CD14-positive monocyte (primary cell): ENCODE data around the gene RNF187. TPM values are rescaled to one million over a fixed set of nuclear protein-coding genes. Genes with fewer than 3 reads are reported as not detected.
A peak's percentile ranks its signal among the peaks of the same experiment; 100 is the strongest.

Source experiments
- DNase-seq, 3 donors: peaks; one replicate each; pipeline ENCODE4 v3.0.0-alpha.2; 2011 to 2022
- H2AFZ ChIP-seq: 2 replicates; pipeline ENCODE4 v1.6.0; 2012; ENCODE audit warnings: mild to moderate bottlenecking, low read depth, low read length, inconsistent platforms; ENCODE audit not compliant: insufficient read depth, poor library complexity, severe bottlenecking
- H3K27ac ChIP-seq, 2 donors: 1 replicate in 1 of 2; 2 replicates in 1 of 2; pipeline ENCODE4 v1.5.1; 2012 to 2013; ENCODE audit warnings: low read length in 2 of 2, control low read depth in 1 of 2, inconsistent platforms in 1 of 2, low read depth in 1 of 2, mild to moderate bottlenecking in 1 of 2
- H3K27me3 ChIP-seq, 2 donors: one replicate each; pipeline versions ENCODE4 v1.6.0 to v1.6.1; 2011 to 2013; ENCODE audit warnings: low read length in 2 of 2; ENCODE audit not compliant: control insufficient read depth in 2 of 2, insufficient read depth in 2 of 2
- H3K36me3 ChIP-seq, 2 donors: replicated peaks in 1 of 2; 1 replicate in 1 of 2; 2 replicates in 1 of 2; pipeline versions ENCODE4 v1.5.1 to v1.6.1; 2012 to 2013; ENCODE audit warnings: low read length in 2 of 2, control low read depth in 1 of 2, inconsistent platforms in 1 of 2, mild to moderate bottlenecking in 1 of 2; ENCODE audit not compliant: insufficient read depth in 2 of 2, control insufficient read depth in 1 of 2
- H3K4me1 ChIP-seq, 2 donors: 1 replicate in 1 of 2; 2 replicates in 1 of 2; pipeline versions ENCODE4 v1.5.1 to v1.6.1; 2012 to 2013; ENCODE audit warnings: low read length in 2 of 2, control low read depth in 1 of 2, inconsistent platforms in 1 of 2, mild to moderate bottlenecking in 1 of 2, moderate library complexity in 1 of 2; ENCODE audit not compliant: insufficient read depth in 2 of 2, control insufficient read depth in 1 of 2
- H3K4me2 ChIP-seq: replicated peaks from 2 replicates; pipeline ENCODE3; 2012; ENCODE audit warnings: low read length, moderate library complexity, mild to moderate bottlenecking; ENCODE audit not compliant: poor library complexity, severe bottlenecking; ENCODE audit errors: extremely low read depth
- H3K4me3 ChIP-seq, 3 experiments: fragments of 200-600 bp in 1 of 3; sonication (generic) in 1 of 3; replicated peaks in 1 of 3; 1 replicate in 2 of 3; 2 replicates in 1 of 3; pipeline ENCODE4 v1.5.1; 2011 to 2013; ENCODE audit warnings: low read length in 3 of 3, mild to moderate bottlenecking in 3 of 3, control low read depth in 2 of 3, low read depth in 2 of 3, inconsistent platforms in 1 of 3, moderate library complexity in 1 of 3
- H3K79me2 ChIP-seq: 2 replicates; pipeline ENCODE4 v1.6.0; 2012; ENCODE audit warnings: mild to moderate bottlenecking, control low read depth, inconsistent platforms, low read length, moderate library complexity; ENCODE audit not compliant: insufficient read depth
- H3K9ac ChIP-seq: 2 replicates; pipeline ENCODE4 v1.6.0; 2017; ENCODE audit warnings: low read length, mild to moderate bottlenecking; ENCODE audit not compliant: insufficient read depth, poor library complexity, severe bottlenecking
- H3K9me3 ChIP-seq, 2 donors: replicated peaks in 1 of 2; 1 replicate in 1 of 2; 2 replicates in 1 of 2; pipeline versions ENCODE4 v1.5.1 to v1.6.1; 2012 to 2013; ENCODE audit warnings: low read length in 2 of 2, control low read depth in 1 of 2; ENCODE audit not compliant: control insufficient read depth in 1 of 2, insufficient read depth in 1 of 2
- H4K20me1 ChIP-seq: 2 replicates; pipeline ENCODE4 v1.6.0; 2012; ENCODE audit warnings: mild to moderate bottlenecking, low read length, control low read depth, moderate library complexity; ENCODE audit not compliant: insufficient read depth
- H3K27ac Mint-ChIP-seq, 7 donors: one replicate each; pipeline ENCODE4 v1.8.0; 2020; ENCODE audit warnings: mild to moderate bottlenecking in 7 of 7, mixed read lengths in 7 of 7, moderate library complexity in 6 of 7, inconsistent platforms in 2 of 7
- H3K27me3 Mint-ChIP-seq, 3 donors: one replicate each; pipeline ENCODE4 v1.8.0; 2021 to 2022; ENCODE audit warnings: low read depth in 3 of 3, mild to moderate bottlenecking in 3 of 3, mixed read lengths in 3 of 3, moderate library complexity in 3 of 3, inconsistent platforms in 1 of 3
- H3K36me3 Mint-ChIP-seq, 2 donors: one replicate each; pipeline ENCODE4 v1.8.0; 2020; ENCODE audit warnings: mixed read lengths in 2 of 2, inconsistent platforms in 1 of 2, mild to moderate bottlenecking in 1 of 2
- H3K4me1 Mint-ChIP-seq: one replicate; pipeline ENCODE4 v1.8.0; 2020; ENCODE audit warnings: mild to moderate bottlenecking, mixed read lengths
- H3K4me3 Mint-ChIP-seq, 2 donors: one replicate each; pipeline ENCODE4 v1.8.0; 2020; ENCODE audit warnings: mild to moderate bottlenecking in 2 of 2, mixed read lengths in 2 of 2, moderate library complexity in 1 of 2
- H3K9me3 Mint-ChIP-seq, 7 donors: one replicate each; pipeline ENCODE4 v1.8.0; 2020 to 2022; ENCODE audit warnings: mixed read lengths in 7 of 7, mild to moderate bottlenecking in 6 of 7, moderate library complexity in 6 of 7, inconsistent platforms in 2 of 7
- WGBS: methylation state at CpG from one replicate; pipeline ENCODE4 v1.1.5; 2013; ENCODE audit warnings: missing lambda C conversion rate; ENCODE audit not compliant: insufficient coverage; 5-methylcytosine and 5-hydroxymethylcytosine counted together
- intact Hi-C, 2 donors: fragments of 100-400 bp; cut with micrococcal nuclease; formaldehyde crosslinking; loops; one replicate each; pipeline versions ENCODE4 v1.15.0 to v1.15.1; 2023
- polyA plus RNA-seq, 3 donors: library from polyadenylated mRNA; depleted of rRNA in 1 of 3; unstranded in 2 of 3; stranded (reverse) in 1 of 3; fragments of 300-500 nt in 2 of 3; fragments of >200 nt in 1 of 3; fragmentation: Illumina TruSeq in 2 of 3; gene quantifications; 1 replicate in 2 of 3; 2 replicates in 1 of 3; pipeline ENCODE4 v1.2.3, GENCODE V29; 2012 to 2021
- TF ChIP-seq, protein P1 (sequence below): fragments of 200-600 bp; IDR thresholded peaks from one replicate; pipeline ENCODE4 v1.8.0; 2022; ENCODE audit warnings: antibody characterized with exemption, mild to moderate bottlenecking

RNF187 gene
- polyA plus RNA-seq, 3 donors = 5.9 to 27.6 (median 24.6) TPM

DNA sequence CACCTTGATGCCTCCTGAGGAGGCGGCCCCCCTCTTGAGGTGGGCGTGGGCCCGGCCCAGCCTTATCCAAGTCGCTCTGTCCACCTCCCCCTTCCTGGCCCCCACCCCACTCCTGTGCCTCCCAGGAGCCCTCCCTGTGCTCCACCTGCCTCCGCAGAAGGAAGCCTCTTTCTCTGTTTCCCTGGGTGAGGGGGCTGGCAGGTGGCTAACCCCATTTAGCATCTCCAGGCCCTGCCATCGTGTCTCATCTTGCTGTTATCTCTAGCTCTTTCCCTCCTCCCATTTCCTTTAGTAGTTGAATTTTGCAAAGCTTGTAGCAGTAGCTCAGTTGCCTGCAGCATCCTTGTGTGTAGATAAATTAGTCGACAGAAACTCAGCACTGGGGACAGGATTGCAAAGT is 7.2 kb downstream of the RNF187 start:
- no peak overlapping the region for H3K4me3 Mint-ChIP-seq

DNA sequence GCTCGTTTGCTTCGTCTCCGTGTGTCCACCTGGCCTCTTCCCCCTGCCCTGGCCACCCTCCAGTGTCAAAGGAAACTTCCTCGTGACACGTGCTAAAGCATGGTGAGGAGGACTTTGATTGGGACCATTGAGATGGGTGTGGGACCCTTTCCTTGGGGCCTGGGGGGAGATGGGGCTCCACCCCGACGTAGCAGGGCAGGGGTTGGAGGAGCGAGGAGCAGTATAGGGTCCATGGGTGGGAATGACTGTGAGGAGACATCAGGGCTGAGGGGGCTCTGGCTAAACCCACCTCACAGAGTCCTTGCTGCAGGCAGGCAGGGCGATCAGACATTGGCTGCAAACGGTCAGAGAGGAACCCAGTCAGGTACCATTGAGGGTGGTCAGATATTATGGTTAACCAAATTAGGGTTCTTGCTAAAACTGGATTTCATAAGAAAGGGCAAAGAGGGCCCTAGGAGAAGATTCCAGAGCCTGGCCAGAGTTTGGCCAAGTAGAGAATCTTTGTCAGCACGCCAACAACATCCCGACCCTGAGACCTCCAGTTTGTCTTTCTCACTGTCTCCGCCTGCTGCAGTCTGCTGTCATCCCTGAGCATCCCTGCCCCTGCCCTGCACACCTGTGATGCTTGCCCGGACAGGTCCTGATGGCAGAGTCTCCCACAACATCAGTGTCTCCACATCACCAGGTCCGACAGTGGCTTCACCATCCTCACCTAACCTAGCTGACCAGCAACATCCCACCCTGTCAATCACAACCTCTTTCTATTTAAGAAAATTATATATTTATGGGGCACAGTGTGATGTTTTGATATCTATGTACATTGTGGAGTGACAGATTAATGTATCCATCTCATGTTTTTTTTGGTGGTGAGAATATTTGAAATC is 8.0 kb downstream of the RNF187 start:
- Histone ChIP-seq H3K9ac (no peak overlapping the region), H3K4me2 (no peak overlapping the region), H4K20me1 (peaks cover 21% of the 10 kb centered on the region), H2AFZ (no peak overlapping the region), H3K27ac (no peak overlapping the region), H3K9me3 (no peaks in the 10 kb centered on the region), H3K36me3 (peaks cover 48 to 67% of the 10 kb centered on the region in 2 donors), H3K79me2 (no peaks in the 10 kb centered on the region), H3K4me1 (peaks cover 5 to 7% of the 10 kb centered on the region in 2 donors), H3K27me3 (no peaks in the 10 kb centered on the region), H3K4me3 (no peak overlapping the region)
- H3K4me3 Mint-ChIP-seq = no peak overlapping the region
- TF ChIP-seq, protein P1, sequence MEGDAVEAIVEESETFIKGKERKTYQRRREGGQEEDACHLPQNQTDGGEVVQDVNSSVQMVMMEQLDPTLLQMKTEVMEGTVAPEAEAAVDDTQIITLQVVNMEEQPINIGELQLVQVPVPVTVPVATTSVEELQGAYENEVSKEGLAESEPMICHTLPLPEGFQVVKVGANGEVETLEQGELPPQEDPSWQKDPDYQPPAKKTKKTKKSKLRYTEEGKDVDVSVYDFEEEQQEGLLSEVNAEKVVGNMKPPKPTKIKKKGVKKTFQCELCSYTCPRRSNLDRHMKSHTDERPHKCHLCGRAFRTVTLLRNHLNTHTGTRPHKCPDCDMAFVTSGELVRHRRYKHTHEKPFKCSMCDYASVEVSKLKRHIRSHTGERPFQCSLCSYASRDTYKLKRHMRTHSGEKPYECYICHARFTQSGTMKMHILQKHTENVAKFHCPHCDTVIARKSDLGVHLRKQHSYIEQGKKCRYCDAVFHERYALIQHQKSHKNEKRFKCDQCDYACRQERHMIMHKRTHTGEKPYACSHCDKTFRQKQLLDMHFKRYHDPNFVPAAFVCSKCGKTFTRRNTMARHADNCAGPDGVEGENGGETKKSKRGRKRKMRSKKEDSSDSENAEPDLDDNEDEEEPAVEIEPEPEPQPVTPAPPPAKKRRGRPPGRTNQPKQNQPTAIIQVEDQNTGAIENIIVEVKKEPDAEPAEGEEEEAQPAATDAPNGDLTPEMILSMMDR = no peak
- 99% methylated on average over 10 of the region's 15 CpGs for WGBS
- peak overlapping the region in 2 of 7 donors; percentile 22 to 27 for H3K27ac Mint-ChIP-seq
- H3K9me3 Mint-ChIP-seq = peaks cover 0 to 1% (median 0%) of the 10 kb centered on the region in 7 donors
- intact Hi-C loops = no loop called here
- peaks cover 49 to 71% of the 10 kb centered on the region in 2 donors for H3K36me3 Mint-ChIP-seq
- peaks cover 14% of the 10 kb centered on the region for H3K4me1 Mint-ChIP-seq
- peaks cover 0 to under 1% (median 0%) of the 10 kb centered on the region in 3 donors for H3K27me3 Mint-ChIP-seq
- no peak for DNase-seq

More for the DNA sequence above, 7.2 kb downstream of the RNF187 start:
- H3K4me1 Mint-ChIP-seq = peaks cover 10% of the 10 kb centered on the region
- Histone ChIP-seq H2AFZ (no peak overlapping the region), H3K9me3 (no peaks in the 10 kb centered on the region), H4K20me1 (peaks cover 21% of the 10 kb centered on the region), H3K9ac (no peak overlapping the region), H3K27ac (no peak overlapping the region), H3K36me3 (peaks cover 55 to 76% of the 10 kb centered on the region in 2 donors), H3K79me2 (peaks cover 2% of the 10 kb centered on the region), H3K27me3 (no peaks in the 10 kb centered on the region), H3K4me1 (peaks cover 0 to 1% of the 10 kb centered on the region in 2 donors), H3K4me2 (no peak overlapping the region), H3K4me3 (no peak overlapping the region)
- H3K27me3 Mint-ChIP-seq = no peaks in the 10 kb centered on the region
- peaks cover 0 to 1% (median 0%) of the 10 kb centered on the region in 7 donors for H3K9me3 Mint-ChIP-seq
- no peak overlapping the region for H3K27ac Mint-ChIP-seq
- H3K36me3 Mint-ChIP-seq = peaks cover 56 to 80% of the 10 kb centered on the region in 2 donors
- WGBS = 97% methylated on average over 3 of the region's 7 CpGs
- intact Hi-C loops = no loop called here
- TF ChIP-seq, protein P1 = no peak
- DNase-seq = no peak
